H9 (cell line): ENCODE data around the gene TPRG1. TPM values are rescaled to one million over a fixed set of nuclear protein-coding genes. Genes with fewer than 3 reads are reported as not detected.

Experiments
- DNase-seq: peaks from one replicate; pipeline ENCODE4 v3.0.0-alpha.2; 2017
- H2AFZ ChIP-seq: one replicate; pipeline ENCODE4 v1.6.1; 2013; ENCODE audit warnings: mild to moderate bottlenecking, low read length, control low read depth, moderate library complexity
- H2AK5ac ChIP-seq: 2 replicates; pipeline ENCODE4 v1.6.1; 2013; ENCODE audit warnings: low read length, control low read depth, mixed read lengths; ENCODE audit not compliant: insufficient read length
- H2BK120ac ChIP-seq: one replicate; pipeline ENCODE4 v1.6.1; 2013; ENCODE audit warnings: low read depth, mild to moderate bottlenecking, low read length, control low read depth, inconsistent platforms; ENCODE audit not compliant: poor library complexity, severe bottlenecking
- H2BK12ac ChIP-seq: 2 replicates; pipeline ENCODE4 v1.6.1; 2013; ENCODE audit warnings: low read length, control low read depth, mixed read lengths, low read depth; ENCODE audit not compliant: insufficient read length
- H2BK15ac ChIP-seq: 2 replicates; pipeline ENCODE4 v1.6.1; 2013; ENCODE audit warnings: low read depth, low read length, control low read depth
- H2BK20ac ChIP-seq: one replicate; pipeline ENCODE4 v1.6.1; 2013; ENCODE audit warnings: low read depth, mild to moderate bottlenecking, low read length, control low read depth, inconsistent platforms; ENCODE audit not compliant: poor library complexity, severe bottlenecking
- H2BK5ac ChIP-seq: 2 replicates; pipeline ENCODE4 v1.6.1; 2013; ENCODE audit warnings: low read length, control low read depth, mixed read lengths; ENCODE audit not compliant: insufficient read length
- H3K14ac ChIP-seq: 2 replicates; pipeline ENCODE4 v1.6.1; 2013; ENCODE audit warnings: low read length, control low read depth; ENCODE audit not compliant: insufficient read depth
- H3K18ac ChIP-seq: 2 replicates; pipeline ENCODE4 v1.6.1; 2013; ENCODE audit warnings: low read depth, mild to moderate bottlenecking, mixed read lengths, low read length, control low read depth; ENCODE audit not compliant: insufficient read length
- H3K23ac ChIP-seq: 2 replicates; pipeline ENCODE4 v1.6.1; 2013; ENCODE audit warnings: low read length, control low read depth, mixed read lengths, low read depth; ENCODE audit not compliant: insufficient read length
- H3K23me2 ChIP-seq: 2 replicates; pipeline ENCODE4 v1.6.1; 2013; ENCODE audit warnings: low read depth, mild to moderate bottlenecking, mixed read lengths, low read length, control low read depth; ENCODE audit not compliant: insufficient read length, poor library complexity, severe bottlenecking
- H3K27ac ChIP-seq: 2 replicates; pipeline ENCODE4 v1.5.1; 2013; ENCODE audit warnings: low read length, control low read depth, mixed read lengths, low read depth; ENCODE audit not compliant: insufficient read length
- H3K27me3 ChIP-seq: 2 replicates; pipeline ENCODE4 v1.6.1; 2013; ENCODE audit warnings: low read length, control low read depth, inconsistent platforms; ENCODE audit not compliant: insufficient read depth
- H3K4ac ChIP-seq: 2 replicates; pipeline ENCODE4 v1.6.1; 2013; ENCODE audit warnings: low read depth, mild to moderate bottlenecking, control low read depth, inconsistent platforms, low read length, moderate library complexity
- H3K4me1 ChIP-seq: 2 replicates; pipeline ENCODE4 v1.6.1; 2013; ENCODE audit warnings: low read length, control low read depth, inconsistent platforms; ENCODE audit not compliant: insufficient read depth
- H3K4me2 ChIP-seq: 2 replicates; pipeline ENCODE4 v1.6.1; 2013; ENCODE audit warnings: low read length, control low read depth, mixed read lengths; ENCODE audit not compliant: insufficient read length, insufficient read depth
- H3K56ac ChIP-seq: 2 replicates; pipeline ENCODE4 v1.6.1; 2013; ENCODE audit warnings: low read depth, mild to moderate bottlenecking, mixed read lengths, low read length, control low read depth; ENCODE audit not compliant: insufficient read length
- H3K79me1 ChIP-seq: 2 replicates; pipeline ENCODE4 v1.6.1; 2013; ENCODE audit warnings: low read depth, mild to moderate bottlenecking, moderate library complexity, low read length, control low read depth, inconsistent platforms; ENCODE audit not compliant: insufficient read depth, poor library complexity, severe bottlenecking
- H3K79me2 ChIP-seq: 2 replicates; pipeline ENCODE4 v1.6.1; 2013; ENCODE audit warnings: low read length, control low read depth, inconsistent platforms; ENCODE audit not compliant: insufficient read depth
- H3K9ac ChIP-seq: 2 replicates; pipeline ENCODE4 v1.6.1; 2013; ENCODE audit warnings: low read length, control low read depth, mixed read lengths; ENCODE audit not compliant: insufficient read length; ENCODE audit errors: extremely low read depth
- H3K9me3 ChIP-seq: one replicate; pipeline ENCODE4 v1.6.1; 2013; ENCODE audit warnings: low read depth, low read length, inconsistent platforms; ENCODE audit not compliant: control insufficient read depth
- H3T11ph ChIP-seq: one replicate; pipeline ENCODE4 v1.6.1; 2013; ENCODE audit warnings: mild to moderate bottlenecking, low read length, control low read depth, inconsistent platforms
- H4K20me1 ChIP-seq: one replicate; pipeline ENCODE4 v1.6.1; 2013; ENCODE audit not compliant: control insufficient read depth, insufficient read length, insufficient read depth
- H4K5ac ChIP-seq: 2 replicates; pipeline ENCODE4 v1.6.1; 2013; ENCODE audit warnings: low read depth, mild to moderate bottlenecking, mixed read lengths, low read length, control low read depth; ENCODE audit not compliant: insufficient read length
- H4K8ac ChIP-seq: replicated peaks from 2 replicates; pipeline ENCODE4 v1.6.1; 2013; ENCODE audit warnings: low read length, control low read depth, mixed read lengths, low read depth; ENCODE audit not compliant: insufficient read length
- H4K91ac ChIP-seq: 2 replicates; pipeline ENCODE4 v1.6.1; 2013; ENCODE audit warnings: low read depth, mild to moderate bottlenecking, moderate library complexity, mixed read lengths, low read length, control low read depth; ENCODE audit not compliant: insufficient read length
- H3K27ac Mint-ChIP-seq, 3 experiments: 2 replicates in 2 of 3; 3 replicates in 1 of 3; pipeline ENCODE4 v1.8.0; 2020 to 2021; ENCODE audit warnings: mixed read lengths in 3 of 3, mild to moderate bottlenecking in 1 of 3, moderate library complexity in 1 of 3
- H3K27me3 Mint-ChIP-seq: 2 replicates; pipeline ENCODE4 v1.8.0; 2021; ENCODE audit warnings: low read depth, mild to moderate bottlenecking, moderate library complexity, mixed read lengths
- H3K36me3 Mint-ChIP-seq, 3 experiments: 2 replicates in 2 of 3; 3 replicates in 1 of 3; pipeline ENCODE4 v1.8.0; 2020 to 2021; ENCODE audit warnings: low read depth in 3 of 3, mixed read lengths in 3 of 3; ENCODE audit not compliant: insufficient read depth in 1 of 3
- H3K4me1 Mint-ChIP-seq, 2 experiments: 2 replicates each; pipeline ENCODE4 v1.8.0; 2020; ENCODE audit warnings: mixed read lengths in 2 of 2
- H3K4me3 Mint-ChIP-seq, 2 experiments: 2 replicates in 1 of 2; 3 replicates in 1 of 2; pipeline ENCODE4 v1.8.0; 2020 to 2021; ENCODE audit warnings: mild to moderate bottlenecking in 2 of 2, mixed read lengths in 2 of 2, moderate library complexity in 1 of 2
- H3K9me3 Mint-ChIP-seq, 2 experiments: 2 replicates in 1 of 2; 3 replicates in 1 of 2; pipeline ENCODE4 v1.8.0; 2020; ENCODE audit warnings: mild to moderate bottlenecking in 2 of 2, mixed read lengths in 2 of 2, moderate library complexity in 1 of 2
- WGBS: extraction: QIAGEN DNeasy Blood & Tissue Kit; methylation state at CpG from one replicate; pipeline ENCODE4 v1.1.7; 2013; ENCODE audit warnings: missing lambda C conversion rate, low lambda C conversion rate, mixed read lengths; ENCODE audit not compliant: insufficient read length; ENCODE audit errors: extremely low coverage; 5-methylcytosine and 5-hydroxymethylcytosine counted together
- total RNA-seq: library from RNA; stranded (reverse); gene quantifications from 2 replicates; pipeline ENCODE4 v1.2.1, GENCODE V29; 2021
- TF ChIP-seq, protein P1 (sequence below): fragments of 200-600 bp; sonication (generic); conservative IDR thresholded peaks from 3 replicates; pipeline ENCODE4 v1.8.0; 2021; ENCODE audit warnings: antibody characterized with exemption, mild to moderate bottlenecking

Gene TPRG1
- total RNA-seq, 1 experiment from 2014 or later = 0.66 TPM

DNA sequence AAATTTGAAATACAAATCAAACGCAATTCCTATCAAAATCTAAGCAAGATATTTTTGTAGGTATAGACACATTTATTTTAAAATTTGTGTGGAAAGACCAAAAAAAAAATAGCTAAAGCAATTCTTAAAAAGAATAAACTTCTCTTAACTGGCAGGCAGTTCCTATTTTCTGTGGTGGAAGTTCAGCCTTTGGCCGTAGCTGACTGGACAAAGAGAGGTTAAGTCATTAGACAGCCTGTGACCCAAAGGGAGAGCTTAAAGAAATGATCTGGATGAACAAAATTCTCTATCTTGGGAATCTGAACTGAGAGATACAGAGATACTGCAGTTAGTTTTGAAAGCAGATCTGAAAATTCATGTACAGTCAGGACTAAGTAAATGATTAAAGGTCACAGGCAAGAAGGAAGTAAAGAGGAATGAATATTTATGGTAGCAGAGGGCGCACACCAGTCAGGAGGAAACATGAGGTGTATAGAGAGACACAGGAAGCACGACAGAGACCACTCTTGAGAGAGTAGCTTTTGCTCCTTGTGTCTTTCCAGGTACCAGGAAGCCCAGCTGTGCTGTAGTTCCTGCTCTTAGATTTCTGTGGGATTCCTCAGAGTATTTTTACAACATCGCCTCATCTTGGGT is 57.5 kb downstream of the TPRG1 start:
- H4K8ac ChIP-seq = no peak overlapping the region
- H3K4me3 Mint-ChIP-seq = no peak overlapping the region
- no peak overlapping the region for H3K27ac ChIP-seq
- no peak overlapping the region for H2BK15ac ChIP-seq
- no peaks in the 10 kb centered on the region for H3K79me2 ChIP-seq
- no peak overlapping the region for H3K56ac ChIP-seq
- no peak overlapping the region for H3K23ac ChIP-seq
- no CpG with 5 or more reads among the region's 5 CpGs for WGBS
- H3K14ac ChIP-seq = no peak overlapping the region
- H2AK5ac ChIP-seq = no peak overlapping the region
- no peak overlapping the region for H2BK12ac ChIP-seq
- no peak overlapping the region for H2BK5ac ChIP-seq
- no peak overlapping the region for H3K18ac ChIP-seq
- H4K20me1 ChIP-seq = no peaks in the 10 kb centered on the region
- H3K27ac Mint-ChIP-seq = no peak overlapping the region
- H3K36me3 Mint-ChIP-seq = no peaks in the 10 kb centered on the region
- no peak overlapping the region for H3K4me2 ChIP-seq
- no peak for DNase-seq
- no peak overlapping the region for H3K9ac ChIP-seq
- no peak overlapping the region for H4K91ac ChIP-seq
- H3K4me1 ChIP-seq = no peaks in the 10 kb centered on the region
- TF ChIP-seq, protein P1, sequence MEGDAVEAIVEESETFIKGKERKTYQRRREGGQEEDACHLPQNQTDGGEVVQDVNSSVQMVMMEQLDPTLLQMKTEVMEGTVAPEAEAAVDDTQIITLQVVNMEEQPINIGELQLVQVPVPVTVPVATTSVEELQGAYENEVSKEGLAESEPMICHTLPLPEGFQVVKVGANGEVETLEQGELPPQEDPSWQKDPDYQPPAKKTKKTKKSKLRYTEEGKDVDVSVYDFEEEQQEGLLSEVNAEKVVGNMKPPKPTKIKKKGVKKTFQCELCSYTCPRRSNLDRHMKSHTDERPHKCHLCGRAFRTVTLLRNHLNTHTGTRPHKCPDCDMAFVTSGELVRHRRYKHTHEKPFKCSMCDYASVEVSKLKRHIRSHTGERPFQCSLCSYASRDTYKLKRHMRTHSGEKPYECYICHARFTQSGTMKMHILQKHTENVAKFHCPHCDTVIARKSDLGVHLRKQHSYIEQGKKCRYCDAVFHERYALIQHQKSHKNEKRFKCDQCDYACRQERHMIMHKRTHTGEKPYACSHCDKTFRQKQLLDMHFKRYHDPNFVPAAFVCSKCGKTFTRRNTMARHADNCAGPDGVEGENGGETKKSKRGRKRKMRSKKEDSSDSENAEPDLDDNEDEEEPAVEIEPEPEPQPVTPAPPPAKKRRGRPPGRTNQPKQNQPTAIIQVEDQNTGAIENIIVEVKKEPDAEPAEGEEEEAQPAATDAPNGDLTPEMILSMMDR = no peak
- H3K9me3 Mint-ChIP-seq = no peaks in the 10 kb centered on the region
- H3K23me2 ChIP-seq = no peaks in the 10 kb centered on the region
- no peaks in the 10 kb centered on the region for H3K9me3 ChIP-seq
- peaks cover 0 to 5% of the 10 kb centered on the region in 2 experiments; a peak in 2 of 4 replicates for H3K4me1 Mint-ChIP-seq
- H3K79me1 ChIP-seq = no peaks in the 10 kb centered on the region
- H4K5ac ChIP-seq = no peak overlapping the region
- no peak overlapping the region for H3K4ac ChIP-seq
- no peak overlapping the region for H2BK20ac ChIP-seq
- no peak overlapping the region for H2BK120ac ChIP-seq
- no peaks in the 10 kb centered on the region for H3K27me3 ChIP-seq
- H2AFZ ChIP-seq = no peak overlapping the region
- no peaks in the 10 kb centered on the region; the same call in 1 of the 2 replicates for H3K27me3 Mint-ChIP-seq
- H3T11ph ChIP-seq = no peak overlapping the region
